GM18499 (cell line): ENCODE measurements around the gene NLGN1.

Experiments used
- ATAC-seq: cut with Tn5 transposase; IDR thresholded peaks from one replicate; pipeline ENCODE4 v1.9.1; 2021; ENCODE audit warnings: moderate number of reproducible peaks; ENCODE audit not compliant: insufficient read depth, unreplicated experiment

NLGN1 gene

GRCh38 chr3:174035328-174035886 is 637.9 kb downstream of the NLGN1 start:
- no peak for ATAC-seq

- no peak for ATAC-seq
These were observed 648.8 kb downstream of the NLGN1 start for GRCh38 chr3:174046311-174046710.

DNA sequence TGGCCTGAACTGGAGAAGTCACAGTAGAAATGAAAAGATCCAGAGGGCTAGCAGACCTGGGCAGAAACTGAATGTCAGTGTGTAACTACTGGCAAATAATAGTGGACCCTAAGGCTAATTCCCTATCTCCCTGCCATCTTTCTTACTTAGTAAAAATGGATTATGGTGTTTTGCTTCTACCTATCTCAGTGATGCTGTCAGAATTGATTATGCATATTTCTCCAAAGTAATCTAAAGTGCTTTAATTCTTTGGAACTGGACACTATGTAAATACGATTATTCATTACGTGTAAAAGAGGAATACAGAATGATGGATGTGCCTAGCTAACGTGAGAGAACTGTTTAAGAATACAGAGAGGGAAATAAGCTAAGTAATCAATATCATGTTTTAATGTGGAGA is 651.9 kb downstream of the NLGN1 start:
- ATAC-seq, result no peak

- no peak for ATAC-seq
These were observed 653.6 kb downstream of the NLGN1 start for GRCh38 chr3:174051191-174051590.

- ATAC-seq, result no peak
These were observed 661.3 kb downstream of the NLGN1 start for GRCh38 chr3:174058804-174059203.

GRCh38 chr3:174060431-174060830 is 662.9 kb downstream of the NLGN1 start:
- ATAC-seq, result no peak

GRCh38 chr3:174061162-174061561 is 663.6 kb downstream of the NLGN1 start:
- ATAC-seq, result no peak

DNA sequence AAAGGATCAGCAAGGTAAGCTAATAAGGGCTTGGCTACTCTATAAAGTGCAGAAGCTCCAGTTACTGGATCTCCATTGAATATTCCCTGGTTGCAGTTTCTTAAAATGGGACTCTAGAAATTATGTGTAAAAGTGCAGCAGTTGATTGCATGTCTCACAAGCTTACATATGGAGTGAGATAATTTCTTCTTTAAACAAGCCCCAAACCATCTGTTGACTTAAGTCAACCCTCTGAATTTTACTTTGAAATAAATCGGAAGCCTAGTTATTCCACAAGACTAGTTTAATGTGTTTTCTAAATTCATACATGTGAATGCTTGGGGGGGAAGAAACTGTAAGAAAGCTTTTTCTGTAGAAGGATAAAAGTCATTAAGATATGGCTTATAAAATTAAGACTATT is 664.2 kb downstream of the NLGN1 start:
- ATAC-seq, result no peak

GRCh38 chr3:174062923-174063322 is 665.4 kb downstream of the NLGN1 start:
- ATAC-seq, result no peak

DNA sequence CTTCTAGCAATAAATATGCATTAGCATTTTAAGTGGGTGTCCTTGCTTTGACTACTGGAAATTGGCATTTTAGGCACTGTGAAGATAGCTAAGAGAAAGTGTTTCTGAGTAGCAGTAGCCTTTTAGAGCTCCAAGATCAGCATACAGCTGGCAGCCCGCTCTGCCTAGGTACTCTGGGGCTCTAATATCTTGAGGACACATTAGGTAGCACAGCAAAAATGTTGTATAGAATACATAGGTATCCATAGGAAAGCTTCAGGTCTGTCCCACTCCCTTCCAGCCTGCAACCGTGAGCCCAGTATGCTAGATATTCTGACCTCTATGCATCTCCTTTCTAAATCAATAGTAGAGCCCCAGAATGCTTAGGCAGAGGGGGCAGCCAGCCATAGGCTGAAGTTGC is 670.5 kb downstream of the NLGN1 start:
- ATAC-seq, result no peak

DNA sequence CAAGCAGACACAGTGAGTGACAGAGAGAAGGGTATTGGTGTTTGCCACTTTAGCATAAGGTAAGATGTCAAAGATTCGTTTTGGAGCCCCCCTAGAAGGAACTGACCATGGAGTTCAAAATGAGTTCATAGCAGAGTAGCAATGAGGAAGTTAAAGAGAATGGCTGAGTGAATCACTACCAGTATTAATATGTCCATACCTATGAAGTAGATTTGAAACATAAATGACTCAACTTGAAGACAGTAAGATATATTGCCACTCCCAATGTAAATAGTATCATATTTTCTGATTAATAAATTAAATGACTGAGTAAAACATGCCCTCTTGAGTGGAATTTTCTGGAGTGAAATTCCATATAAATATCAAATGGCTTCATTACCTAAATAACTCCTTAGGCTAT is 675.1 kb downstream of the NLGN1 start:
- ATAC-seq, result no peak

DNA sequence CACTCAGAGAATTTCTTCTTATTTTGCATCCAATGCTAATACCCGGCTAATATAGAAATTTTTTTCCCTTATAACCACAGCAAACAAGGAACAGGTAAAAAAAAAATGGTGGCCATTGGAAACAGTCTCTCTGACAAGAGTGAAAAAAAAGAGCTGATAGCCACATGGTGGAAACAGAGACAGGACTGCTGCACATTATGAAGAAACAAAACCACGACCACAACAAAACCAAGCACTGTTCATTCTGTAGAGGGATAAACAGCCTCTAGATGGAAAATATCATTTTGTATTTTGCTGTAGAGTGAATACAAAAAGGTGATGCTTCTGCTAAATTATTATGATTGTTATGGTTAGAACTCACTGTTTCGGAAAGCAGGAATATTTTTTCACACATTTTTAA is 686.2 kb downstream of the NLGN1 start:
- ATAC-seq, result no peak

DNA sequence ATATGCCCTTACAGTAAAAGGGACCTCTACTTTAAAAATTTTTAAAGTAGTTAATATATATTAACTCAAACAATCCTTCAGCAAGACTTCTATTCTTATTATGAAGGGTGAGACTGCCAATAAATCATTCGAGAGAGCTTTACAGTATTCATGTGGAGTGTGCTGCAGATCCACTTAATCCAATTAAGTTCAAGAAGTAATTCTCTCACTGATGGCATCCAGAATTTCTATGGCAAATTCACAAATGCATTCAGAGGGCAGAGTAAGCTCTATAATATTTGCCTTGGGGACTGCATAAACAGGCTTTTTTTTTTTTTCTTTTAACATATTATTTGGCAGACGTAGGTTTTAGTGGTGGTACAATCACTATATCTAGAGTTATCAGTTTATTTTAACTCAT is 692.0 kb downstream of the NLGN1 start:
- no peak for ATAC-seq

DNA sequence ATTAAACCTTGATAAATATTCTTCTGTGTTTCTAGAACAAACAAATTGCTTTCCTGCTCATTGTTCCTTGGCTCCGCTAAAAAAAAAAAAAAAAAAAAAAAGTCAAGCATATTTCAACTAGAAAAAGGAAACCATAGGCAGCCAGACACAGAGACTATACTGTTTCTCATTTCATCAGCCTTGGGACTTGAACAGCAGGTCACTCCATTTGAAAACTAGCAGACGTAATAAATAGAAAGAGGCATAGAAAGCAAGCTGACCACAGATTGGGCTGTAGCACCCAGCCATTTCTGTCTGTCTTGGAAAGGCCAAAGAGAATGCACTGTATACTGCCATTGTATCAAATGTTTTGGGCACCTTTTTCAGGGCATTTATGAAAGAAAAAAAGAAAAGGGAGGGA is 697.1 kb downstream of the NLGN1 start:
- no peak for ATAC-seq

- ATAC-seq, result no peak
These were observed 700.1 kb downstream of the NLGN1 start for GRCh38 chr3:174097686-174098085.

GRCh38 chr3:174098746-174099145 is 701.2 kb downstream of the NLGN1 start:
- ATAC-seq, result no peak

DNA sequence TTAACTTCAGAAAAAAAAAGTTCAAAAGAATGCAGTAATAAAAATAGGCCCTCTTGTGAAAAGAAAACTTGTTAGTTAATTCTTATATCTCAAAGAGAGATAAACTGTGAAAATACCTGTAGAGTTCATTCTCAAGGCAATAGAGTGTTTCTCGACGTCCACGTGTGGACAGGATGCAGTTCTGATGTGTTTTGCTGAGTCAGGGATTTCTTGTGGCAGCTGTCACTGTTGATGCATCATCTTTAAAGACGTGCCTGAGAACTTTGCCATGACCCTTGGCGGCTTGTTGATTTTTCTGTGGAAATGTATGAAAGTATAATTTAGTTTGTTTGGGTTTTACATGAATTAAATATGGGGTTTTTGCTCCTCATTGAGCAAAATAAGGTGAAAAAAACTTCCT is 702.2 kb downstream of the NLGN1 start:
- ATAC-seq, result no peak

GRCh38 chr3:174100744-174101143 is 703.2 kb downstream of the NLGN1 start:
- ATAC-seq, result no peak

- ATAC-seq, result no peak
These were observed 703.7 kb downstream of the NLGN1 start for GRCh38 chr3:174101244-174101643.

GRCh38 chr3:174102274-174102673 is 704.7 kb downstream of the NLGN1 start:
- no peak for ATAC-seq

- ATAC-seq, result no peak
These were observed 705.3 kb downstream of the NLGN1 start for GRCh38 chr3:174102866-174103265.

GRCh38 chr3:174110761-174111160 is 713.2 kb downstream of the NLGN1 start:
- no peak for ATAC-seq

DNA sequence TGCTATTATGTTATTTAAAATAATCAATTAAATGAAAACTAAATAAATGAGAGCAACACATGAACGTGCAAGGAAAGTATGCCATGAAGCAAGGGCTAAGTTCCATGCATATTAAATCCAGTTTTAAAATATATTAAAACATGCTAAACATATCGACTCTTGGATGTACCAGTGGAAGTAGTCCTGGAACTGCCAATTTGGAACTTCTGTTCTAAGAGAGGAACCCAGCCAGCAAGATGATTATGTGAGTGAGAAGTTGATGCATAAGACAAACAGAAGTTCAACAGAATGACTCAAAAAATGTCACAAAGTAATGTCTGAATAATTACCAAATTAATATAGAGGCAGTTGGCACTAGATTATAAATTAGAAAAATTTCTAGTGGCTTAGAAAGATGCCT is 714.2 kb downstream of the NLGN1 start:
- no peak for ATAC-seq
